ENCODE measurements around the gene FAM229B. TPM values are rescaled to one million over a fixed set of nuclear protein-coding genes. Genes with fewer than 3 reads are reported as not detected.
A peak's percentile ranks its signal among the peaks of the same experiment; 100 is the strongest.

Gene FAM229B
- total RNA-seq, 1 experiment from 2014 or later: 12.3 TPM

DNA sequence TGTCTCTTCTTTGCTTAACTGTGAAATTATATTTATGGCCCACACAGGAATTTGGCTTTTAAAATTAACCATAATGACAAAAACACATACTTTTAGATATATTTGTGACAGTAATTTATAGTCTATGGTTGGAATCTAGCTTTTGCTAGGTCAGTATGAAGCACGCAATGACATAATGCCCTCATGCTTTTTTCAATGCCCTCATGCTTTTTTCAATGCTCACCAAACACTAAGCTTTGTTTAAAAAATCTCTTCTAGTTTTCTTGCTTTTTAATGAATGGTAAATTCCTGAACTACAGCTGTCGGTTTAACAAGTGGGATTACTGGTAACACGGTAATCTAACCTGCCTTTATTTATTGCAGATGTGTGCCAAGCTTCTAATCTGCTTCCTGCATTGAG, 20.8 kb upstream of the FAM229B start:
- peak in 1 of 2 experiments; percentile 2 for DNase-seq
- no peak overlapping the region for H3K27ac ChIP-seq
- peaks cover 17% of the 10 kb centered on the region; the same call in 1 of the 2 replicates for H3K36me3 ChIP-seq (ENCODE audit: low read depth)
- H3K4me2 ChIP-seq: no peak overlapping the region
- H3K9me2 ChIP-seq (ENCODE audit: insufficient read depth): peaks cover 10% of the 10 kb centered on the region; the same call in 1 of the 2 replicates
- H3K27me3 ChIP-seq (ENCODE audit: insufficient read depth, low read depth): no peaks in the 10 kb centered on the region
- ChIA-PET CTCF (no interaction called here), POLR2A (ENCODE audit: unreplicated experiment) (no interaction called here)
- H2AFZ ChIP-seq: no peak overlapping the region
- H3F3A ChIP-seq (ENCODE audit: insufficient read depth, low read depth): peaks cover 4% of the 10 kb centered on the region; the same call in 1 of the 2 replicates
- no peaks in the 10 kb centered on the region for H4K20me1 ChIP-seq (ENCODE audit: insufficient read depth)
- no peaks in the 10 kb centered on the region for H3K9me3 ChIP-seq (ENCODE audit: insufficient read depth, low read depth)
- H3K4me3 ChIP-seq: no peak overlapping the region
- no TSS peak for BruUV-seq (replicated peaks)
- H3K79me2 ChIP-seq (ENCODE audit: low read depth): no peaks in the 10 kb centered on the region
- H3K4me1 ChIP-seq (replicated peaks; ENCODE audit: insufficient read depth): no peaks in the 10 kb centered on the region; the same call in 1 of the 2 replicates
- TF ChIP-seq, protein P1, sequence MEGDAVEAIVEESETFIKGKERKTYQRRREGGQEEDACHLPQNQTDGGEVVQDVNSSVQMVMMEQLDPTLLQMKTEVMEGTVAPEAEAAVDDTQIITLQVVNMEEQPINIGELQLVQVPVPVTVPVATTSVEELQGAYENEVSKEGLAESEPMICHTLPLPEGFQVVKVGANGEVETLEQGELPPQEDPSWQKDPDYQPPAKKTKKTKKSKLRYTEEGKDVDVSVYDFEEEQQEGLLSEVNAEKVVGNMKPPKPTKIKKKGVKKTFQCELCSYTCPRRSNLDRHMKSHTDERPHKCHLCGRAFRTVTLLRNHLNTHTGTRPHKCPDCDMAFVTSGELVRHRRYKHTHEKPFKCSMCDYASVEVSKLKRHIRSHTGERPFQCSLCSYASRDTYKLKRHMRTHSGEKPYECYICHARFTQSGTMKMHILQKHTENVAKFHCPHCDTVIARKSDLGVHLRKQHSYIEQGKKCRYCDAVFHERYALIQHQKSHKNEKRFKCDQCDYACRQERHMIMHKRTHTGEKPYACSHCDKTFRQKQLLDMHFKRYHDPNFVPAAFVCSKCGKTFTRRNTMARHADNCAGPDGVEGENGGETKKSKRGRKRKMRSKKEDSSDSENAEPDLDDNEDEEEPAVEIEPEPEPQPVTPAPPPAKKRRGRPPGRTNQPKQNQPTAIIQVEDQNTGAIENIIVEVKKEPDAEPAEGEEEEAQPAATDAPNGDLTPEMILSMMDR (conservative IDR thresholded peaks at IDR 0.05): no peak
- no peak for TF ChIP-seq EZH2 (IDR thresholded peaks at IDR 0.05; ENCODE audit: low read depth)
- intact Hi-C loops (cut with micrococcal nuclease; ENCODE audit: unreplicated experiment): no loop called here

DNA sequence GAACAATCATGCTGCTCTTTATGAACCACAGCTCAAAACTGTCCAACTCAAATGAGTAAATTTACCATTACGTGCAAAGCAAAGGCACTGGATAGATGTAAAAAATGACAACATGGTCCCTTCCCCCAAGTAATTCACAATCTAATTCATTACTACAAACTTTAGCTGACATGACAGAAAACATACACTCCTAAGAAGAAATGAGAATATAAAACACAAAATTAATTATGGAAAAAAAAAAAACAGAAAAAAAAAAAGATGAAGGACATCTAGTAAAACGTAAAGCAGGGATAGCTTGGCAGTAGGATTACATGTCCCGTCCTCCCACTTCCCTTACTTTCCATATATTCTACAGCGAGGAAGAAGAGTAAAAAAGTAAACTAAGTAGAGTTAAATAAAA, 5.8 kb upstream of the FAM229B start:
- Histone ChIP-seq H3K27me3 (ENCODE audit: insufficient read depth, low read depth) (no peaks in the 10 kb centered on the region), H3K4me3 (no peak overlapping the region), H3F3A (ENCODE audit: insufficient read depth, low read depth) (no peaks in the 10 kb centered on the region; the same call in 1 of the 2 replicates), H2AFZ (no peak overlapping the region), H3K4me1 (replicated peaks; ENCODE audit: insufficient read depth) (peaks cover 10% of the 10 kb centered on the region), H3K4me2 (no peak overlapping the region), H3K9me2 (ENCODE audit: insufficient read depth) (no peaks in the 10 kb centered on the region), H3K79me2 (ENCODE audit: low read depth) (peaks cover 20% of the 10 kb centered on the region), H3K36me3 (ENCODE audit: low read depth) (peaks cover 51% of the 10 kb centered on the region), H4K20me1 (ENCODE audit: insufficient read depth) (0 out of 2 replicates have a peak, but pooled peaks cover 11% of the 10 kb centered on the region), H3K9me3 (ENCODE audit: insufficient read depth, low read depth) (no peaks in the 10 kb centered on the region), H3K27ac (no peak overlapping the region)
- peak in 1 of 2 experiments; percentile 16 for DNase-seq
- intact Hi-C loops (cut with micrococcal nuclease; ENCODE audit: unreplicated experiment): loop anchor here (10.0 kb wide), 1 partner anchor 293 kb away; no protein-coding TSS in a partner anchor
- CTCF ChIA-PET: no interaction called here
- POLR2A ChIA-PET (ENCODE audit: unreplicated experiment): no interaction called here
- TF ChIP-seq, protein P1 (conservative IDR thresholded peaks at IDR 0.05): no peak
- no peak for TF ChIP-seq EZH2 (IDR thresholded peaks at IDR 0.05; ENCODE audit: low read depth)
- BruUV-seq (replicated peaks): no TSS peak

DNA sequence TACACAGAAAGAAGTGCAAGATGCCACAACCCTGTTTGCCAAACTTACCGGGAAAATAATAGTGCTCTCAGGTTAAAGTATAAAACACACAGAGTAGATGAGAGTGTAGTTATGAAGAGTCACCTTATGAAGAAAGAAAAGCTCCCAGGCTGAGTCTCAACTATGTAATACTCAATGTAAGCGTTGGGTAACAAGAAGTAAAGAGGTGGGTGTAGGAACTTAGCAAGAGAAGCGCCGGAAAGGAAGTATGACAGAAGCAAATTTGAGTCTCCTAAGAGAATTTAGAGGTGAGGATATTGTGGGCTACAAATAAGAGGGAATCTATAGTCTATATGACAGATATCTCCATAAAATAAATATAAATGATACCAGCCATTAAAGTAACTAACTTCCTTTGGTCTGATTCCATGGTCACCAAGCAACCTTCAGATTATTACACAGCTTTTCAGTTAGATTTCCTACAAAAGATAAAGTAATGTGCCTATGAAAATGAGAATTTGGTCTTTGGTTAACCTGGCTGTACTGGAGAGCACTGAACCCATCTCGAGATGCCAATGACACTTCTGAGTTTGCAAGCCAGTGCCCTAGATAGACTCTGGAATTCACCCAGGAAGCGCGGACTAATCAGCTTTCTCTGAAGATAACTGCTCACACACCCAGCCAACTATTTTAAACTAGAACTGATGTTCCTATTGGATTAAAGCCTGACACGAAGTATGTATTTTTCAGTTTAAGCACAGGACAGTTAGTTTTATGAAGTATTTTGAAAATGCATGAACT, 1.9 kb upstream of the FAM229B start:
- CTCF ChIA-PET: no interaction called here

More for the DNA sequence above, 1.9 kb upstream of the FAM229B start:
- no peak overlapping the region for H3K27ac ChIP-seq
- peak in 1 of 2 experiments; percentile 22 for DNase-seq
- H3K4me1 ChIP-seq (replicated peaks; ENCODE audit: insufficient read depth): peaks cover 17% of the 10 kb centered on the region
- no peaks in the 10 kb centered on the region for H3K9me3 ChIP-seq (ENCODE audit: insufficient read depth, low read depth)
- no peak for TF ChIP-seq EZH2 (IDR thresholded peaks at IDR 0.05; ENCODE audit: low read depth)
- TF ChIP-seq, protein P1 (conservative IDR thresholded peaks at IDR 0.05): no peak
- H2AFZ ChIP-seq: no peak overlapping the region
- H3K4me2 ChIP-seq: peak overlapping the region; percentile 90; the same call in 1 of the 2 replicates
- POLR2A ChIA-PET (ENCODE audit: unreplicated experiment): interaction anchor here (0.7 kb wide), 1 partner anchor 181 kb away, joined by 8 read pairs; no protein-coding TSS in a partner anchor
- H3K27me3 ChIP-seq (ENCODE audit: insufficient read depth, low read depth): no peaks in the 10 kb centered on the region
- H3K79me2 ChIP-seq (ENCODE audit: low read depth): peaks cover 24% of the 10 kb centered on the region
- no peaks in the 10 kb centered on the region; the same call in 1 of the 2 replicates for H3F3A ChIP-seq (ENCODE audit: insufficient read depth, low read depth)
- BruUV-seq (replicated peaks): no TSS peak
- intact Hi-C loops (cut with micrococcal nuclease; ENCODE audit: unreplicated experiment): loop anchor here (5.0 to 10.0 kb wide), 2 partner anchors 289 to 1852 kb away; no protein-coding TSS in a partner anchor
- peak overlapping the region; percentile 72; the same call in 1 of the 2 replicates for H3K4me3 ChIP-seq
- H3K9me2 ChIP-seq (ENCODE audit: insufficient read depth): no peaks in the 10 kb centered on the region
- H3K36me3 ChIP-seq (ENCODE audit: low read depth): peaks cover 28% of the 10 kb centered on the region
- H4K20me1 ChIP-seq (ENCODE audit: insufficient read depth): 0 out of 2 replicates have a peak, but pooled peaks cover 11% of the 10 kb centered on the region
